Lower leg skin (tissue), 3 donors: ENCODE measurements around the gene UNC79.

ENCODE experiments used
- CTCF ChIP-seq, 3 donors: fragments of 450-650 bp; IDR thresholded peaks; one replicate each; pipeline ENCODE4 v1.5.1; 2016; ENCODE audit warnings: antibody characterized with exemption in 3 of 3, mild to moderate bottlenecking in 3 of 3, moderate library complexity in 2 of 3
- POLR2A ChIP-seq, 2 donors: fragments of 450-650 bp; IDR thresholded peaks; one replicate each; pipeline ENCODE4 v1.6.1; 2016 to 2017; ENCODE audit warnings: antibody characterized with exemption in 2 of 2, mild to moderate bottlenecking in 1 of 2, moderate library complexity in 1 of 2

- TF ChIP-seq CTCF (IDR thresholded peaks at IDR 0.05) (no peak), POLR2A (IDR thresholded peaks at IDR 0.05) (no peak)
Measured at GRCh38 chr14:93464271-93464670, 33.5 kb downstream of the UNC79 start.
